ENCODE data around the gene CLMN. TPM values are rescaled to one million over a fixed set of nuclear protein-coding genes. Genes with fewer than 3 reads are reported as not detected.

Gene CLMN
- total and polyA plus RNA-seq, 10 of the 15 experiments (the other 5 are each of a cell fraction or from before 2014, with no cell fraction given): 7.8 to 49.3 (median 18.5) TPM

- Histone ChIP-seq H3K4me2 (ENCODE audit: control insufficient read depth, insufficient read depth) (no peak overlapping the region), H3K36me3 (ENCODE audit: control insufficient read depth in 2 of 2, insufficient read depth in 2 of 2, low read length in 1 of 2) (no peaks in the 10 kb centered on the region), H3K79me2 (ENCODE audit: control insufficient read depth, insufficient read depth, low read length) (no peaks in the 10 kb centered on the region), H3K9me3 (replicated peaks; ENCODE audit: control insufficient read depth, insufficient read depth, low read length) (no peaks in the 10 kb centered on the region), H3K27me3 (replicated peaks in 1 of 2; ENCODE audit: control insufficient read depth in 2 of 2, insufficient read depth in 2 of 2, low read length in 1 of 2) (no peaks in the 10 kb centered on the region), H3K27ac (ENCODE audit: control insufficient read depth, insufficient read depth) (no peak overlapping the region), H4K20me1 (ENCODE audit: control insufficient read depth, insufficient read depth) (no peaks in the 10 kb centered on the region), H2AFZ (ENCODE audit: control insufficient read depth, low read depth, low read length) (no peak overlapping the region), H3K9ac (ENCODE audit: control insufficient read depth, insufficient read depth, low read length) (no peak overlapping the region), H3K4me3 (no peak overlapping the region), H3K4me1 (ENCODE audit: control insufficient read depth, insufficient read depth, low read length) (peaks cover 20% of the 10 kb centered on the region)
- 46% methylated on average over 6 of the region's 6 CpGs for WGBS (ENCODE audit: insufficient coverage, insufficient replicate concordance, low lambda C conversion rate, missing lambda C conversion rate)
- no TSS peak for BruUV-seq (replicated peaks)
- ChIA-PET CTCF (no interaction called here), SMC1A (ENCODE audit: uncharacterized antibody, unreplicated experiment) (interaction anchor here (1.1 to 1.3 kb wide), 2 partner anchors 13 to 17 kb away, joined by 3 to 5 read pairs; no protein-coding TSS in a partner anchor), POLR2A (interaction anchor here (1.1 kb wide), 1 partner anchor 34 kb away, joined by 3 read pairs; no protein-coding TSS in a partner anchor), RAD21 (ENCODE audit: unreplicated experiment) (no interaction called here)
- ATAC-seq (no peak), DNase-seq (ENCODE audit: low read depth, low spot score) (no peak), FAIRE-seq (no peak)
- in situ Hi-C loops (cut with MboI): no loop called here
- intact Hi-C loops (cut with micrococcal nuclease; ENCODE audit: unreplicated experiment): no loop called here
- TF ChIP-seq RELB (IDR thresholded peaks at IDR 0.05; ENCODE audit: low read depth) (no peak), NR2F1 (conservative IDR thresholded peaks at IDR 0.05) (no peak), MTA3 (IDR thresholded peaks at IDR 0.05; ENCODE audit: borderline replicate concordance, low read length) (no peak), JUNB (IDR thresholded peaks at IDR 0.05) (no peak), NFYA (IDR thresholded peaks at IDR 0.05; ENCODE audit: borderline replicate concordance, low read depth, low read length) (no peak), YY1 (IDR thresholded peaks at IDR 0.05; ENCODE audit: low read depth, low read length) (no peak), LARP7 (IDR thresholded peaks at IDR 0.05) (no peak), RUNX3 (IDR thresholded peaks at IDR 0.05; ENCODE audit: low read length) (no peak), ZBTB4 (CRISPR knock-in tag; IDR thresholded peaks at IDR 0.05) (no peak), MEF2B (IDR thresholded peaks at IDR 0.05; ENCODE audit: partially characterized antibody, poor library complexity, severe bottlenecking) (no peak), CBX3 (IDR thresholded peaks at IDR 0.05; ENCODE audit: borderline replicate concordance, low read depth) (no peak), SUPT20H (IDR thresholded peaks at IDR 0.05; ENCODE audit: borderline replicate concordance, control insufficient read depth, low read depth, low read length) (no peak), NFYB (IDR thresholded peaks at IDR 0.05; ENCODE audit: insufficient read depth, low read depth, low read length) (no peak)
Measured at GRCh38 chr14:95252219-95252618, 67.5 kb downstream of the CLMN start.

Measured in GM12878 (cell line).